Retina (tissue), 1 donor: ENCODE measurements around the gene COA5.

Source experiments
- DNase-seq: peaks from one replicate; pipeline ENCODE4 v3.0.0-alpha.2; 2016

COA5 gene

DNA sequence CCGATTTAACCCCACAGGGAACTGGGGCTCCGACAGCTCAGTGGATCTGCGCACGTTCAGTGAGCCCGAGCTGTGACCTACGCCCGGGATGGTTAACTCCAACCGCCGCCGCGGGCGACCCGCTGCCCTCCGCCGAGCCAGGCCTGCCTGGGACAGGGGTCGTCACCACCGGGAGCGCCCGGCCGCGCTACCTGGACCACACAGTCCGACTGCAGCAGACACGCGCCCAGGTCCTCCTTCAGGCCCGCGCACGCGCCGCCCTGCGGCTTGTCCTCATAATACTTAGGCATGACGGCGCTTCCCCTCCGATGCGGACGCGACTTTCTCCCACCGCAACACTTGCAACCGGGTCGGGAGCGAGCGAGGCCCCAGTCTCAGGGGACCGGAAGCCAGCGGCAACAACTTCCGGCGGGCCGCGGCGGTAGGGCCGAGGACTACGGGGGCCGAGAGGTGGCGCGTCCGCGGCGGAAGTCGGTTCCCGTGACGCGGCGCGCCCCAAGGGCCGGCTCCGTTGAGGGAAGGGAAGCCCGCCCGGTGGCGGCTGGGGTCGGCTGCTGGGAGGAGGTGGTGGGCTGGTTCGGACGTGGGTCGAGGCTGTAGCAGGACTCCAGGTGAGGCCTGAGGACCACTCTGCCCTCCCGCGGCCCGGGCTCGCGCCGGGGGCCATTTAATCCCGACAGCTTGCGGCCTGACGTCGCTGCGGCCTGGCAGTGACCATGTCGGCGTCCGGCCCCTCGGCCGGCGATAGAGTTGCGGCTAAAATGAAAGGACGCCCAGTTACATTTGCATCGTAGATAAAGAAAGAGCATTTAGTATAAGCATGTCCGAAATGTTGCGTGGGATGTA is at the start of gene COA5, which contains the start of gene UNC50:
TSS of gene COA5 (minus strand) at position 397 of the 846 bp plus-strand sequence. CDS start at position 290, 107 bp downstream.
TSS of gene UNC50 (plus strand) at position 474 of the 846 bp plus-strand sequence. CDS start 1,171 bp downstream, outside the sequence.
- peak; percentile 98 for DNase-seq

DNA sequence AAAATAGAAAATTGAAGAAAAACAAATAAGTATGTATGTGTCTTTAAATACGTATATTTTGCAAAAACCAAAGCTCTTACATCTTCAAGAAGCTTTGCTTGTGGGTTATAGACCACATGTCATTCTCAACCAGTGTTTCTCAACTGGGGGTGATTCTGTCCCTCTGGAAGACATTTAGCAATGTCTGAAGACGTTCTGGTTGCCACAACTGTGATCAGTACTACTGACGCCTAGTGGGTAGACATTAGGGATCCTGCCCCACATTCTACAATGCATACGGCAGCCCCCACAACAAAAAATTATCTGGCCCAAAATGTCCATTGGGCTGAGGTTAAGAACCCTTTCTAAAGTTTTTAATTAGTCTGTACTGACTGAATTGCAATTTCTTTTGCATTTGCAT is 48.5 kb upstream of the COA5 start:
- no peak for DNase-seq

DNA sequence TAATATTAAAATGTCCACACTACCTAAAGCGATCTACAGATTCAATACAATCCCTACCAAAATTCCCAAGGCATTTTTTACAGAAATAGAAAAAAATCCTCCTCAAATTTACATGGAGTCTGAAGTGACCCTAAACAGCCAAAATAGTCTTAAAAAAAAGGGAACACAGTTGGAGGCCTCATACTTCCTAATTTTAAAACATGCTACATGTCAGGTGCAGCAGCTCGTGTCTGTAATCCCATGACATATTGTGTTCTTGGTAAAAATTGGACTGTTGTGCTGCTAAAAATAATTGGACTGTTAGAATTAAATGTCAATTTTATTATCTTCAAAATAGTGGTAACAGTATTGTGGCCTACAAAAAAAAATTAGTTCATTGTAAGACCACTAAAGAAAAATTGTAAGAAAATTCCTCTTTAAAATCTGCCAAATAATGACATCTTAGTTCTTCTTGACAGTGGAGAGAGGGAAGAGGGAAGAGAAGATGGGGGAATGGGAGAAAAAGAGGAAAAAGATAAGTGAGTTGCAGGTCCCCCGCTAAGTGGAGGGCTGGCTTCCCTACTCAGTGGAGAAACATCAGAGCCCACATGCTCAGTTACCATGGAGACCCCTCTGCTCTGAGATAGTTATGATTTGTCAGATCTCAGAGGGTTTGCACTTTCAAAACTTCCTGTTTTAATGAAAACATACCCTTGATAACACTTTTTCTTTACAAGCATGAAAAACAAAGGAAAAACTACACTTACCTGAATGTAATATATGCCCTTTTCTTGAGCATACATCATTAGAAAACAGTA is 46.6 kb upstream of the COA5 start:
- DNase-seq: no peak

- no peak for DNase-seq
These were observed 42.7 kb upstream of the COA5 start for GRCh38 chr2:98650998-98651397.

DNA sequence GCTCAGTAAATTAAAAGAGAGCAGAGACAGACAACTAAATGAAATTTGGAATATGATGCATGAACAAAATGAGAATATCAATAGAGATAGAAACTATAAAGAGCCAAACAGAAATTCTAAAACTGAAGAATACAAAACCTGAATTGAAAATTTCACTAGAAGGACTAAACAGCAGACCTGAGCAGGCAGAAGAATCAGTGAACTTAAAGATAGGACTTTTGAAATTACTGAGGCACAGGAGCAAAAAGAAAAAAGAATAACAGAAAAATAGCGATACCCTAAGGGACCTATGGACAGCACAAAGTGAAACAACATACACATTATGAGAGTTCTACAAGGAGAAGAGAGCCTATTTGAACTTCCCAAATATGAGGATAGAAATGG is 41.7 kb upstream of the COA5 start:
- no peak for DNase-seq

DNA sequence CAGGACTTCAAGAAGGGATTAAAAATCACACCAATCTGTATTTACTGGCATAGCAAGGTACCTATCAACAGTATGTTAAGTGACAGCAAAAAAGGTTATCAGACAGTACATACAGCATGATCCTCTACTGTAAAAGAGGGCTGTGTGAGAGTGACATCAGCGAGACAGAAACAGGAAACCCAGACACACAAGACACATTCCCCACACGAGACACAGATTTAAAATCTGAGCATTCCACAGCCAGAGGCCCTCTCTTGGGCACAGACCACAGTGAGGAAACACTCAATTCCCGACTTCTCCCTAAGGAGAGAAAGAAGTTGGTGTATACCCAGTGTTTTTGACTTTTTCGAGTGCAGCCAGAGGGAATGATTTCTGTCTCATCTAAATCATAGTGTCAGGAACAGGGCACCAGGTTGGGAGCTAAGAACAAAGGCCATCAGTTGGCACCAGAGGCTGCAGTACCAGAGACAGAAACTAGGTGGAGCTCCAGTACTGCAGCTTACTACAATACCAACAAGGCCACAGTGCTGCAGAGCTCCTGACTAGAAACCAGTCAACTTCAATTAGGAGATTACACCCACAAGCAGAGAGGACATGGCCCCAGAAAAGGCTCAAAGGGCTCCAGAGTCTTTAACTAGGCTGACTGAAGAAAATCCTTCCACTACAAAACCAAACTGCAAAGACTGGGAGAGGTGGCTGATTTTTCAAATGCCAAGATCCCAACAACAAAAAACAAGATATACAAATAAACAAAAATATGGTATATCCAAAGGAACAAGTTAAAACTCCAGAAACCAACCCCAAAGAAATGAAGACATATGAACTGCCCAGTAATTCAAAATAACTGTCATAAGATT is 41.1 kb upstream of the COA5 start:
- DNase-seq: peak; percentile 93

GRCh38 chr2:98648451-98648850 is 40.1 kb upstream of the COA5 start:
- no peak for DNase-seq

GRCh38 chr2:98647636-98648035 is 39.3 kb upstream of the COA5 start:
- no peak for DNase-seq

DNA sequence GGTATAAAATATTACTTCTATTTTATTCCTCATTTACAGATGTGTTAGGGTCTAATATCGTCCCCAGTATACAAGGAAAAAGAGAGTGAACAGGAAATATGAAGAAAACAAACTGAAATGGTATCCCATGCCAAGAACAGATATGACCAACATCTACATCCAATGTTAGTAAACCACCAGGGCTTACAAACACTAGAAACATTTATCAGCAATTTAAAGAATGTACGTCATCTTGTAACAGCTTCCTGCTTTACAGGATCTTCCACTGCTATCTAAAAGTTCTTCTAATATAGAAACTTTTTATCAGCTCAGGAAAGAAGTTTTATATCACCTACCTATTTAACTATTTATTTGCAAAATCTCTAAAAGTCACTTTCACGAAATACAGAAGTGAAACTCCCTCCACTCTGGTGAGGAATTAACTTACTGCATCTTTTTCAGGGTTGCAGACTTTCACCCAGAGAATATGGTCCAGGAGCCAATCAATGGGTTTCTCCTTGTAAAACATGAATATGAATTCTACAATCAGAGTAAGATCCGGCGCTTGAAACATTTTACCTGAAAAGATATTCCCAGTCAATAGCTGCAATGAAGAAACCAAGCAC is 35.3 kb upstream of the COA5 start:
- DNase-seq: no peak

DNA sequence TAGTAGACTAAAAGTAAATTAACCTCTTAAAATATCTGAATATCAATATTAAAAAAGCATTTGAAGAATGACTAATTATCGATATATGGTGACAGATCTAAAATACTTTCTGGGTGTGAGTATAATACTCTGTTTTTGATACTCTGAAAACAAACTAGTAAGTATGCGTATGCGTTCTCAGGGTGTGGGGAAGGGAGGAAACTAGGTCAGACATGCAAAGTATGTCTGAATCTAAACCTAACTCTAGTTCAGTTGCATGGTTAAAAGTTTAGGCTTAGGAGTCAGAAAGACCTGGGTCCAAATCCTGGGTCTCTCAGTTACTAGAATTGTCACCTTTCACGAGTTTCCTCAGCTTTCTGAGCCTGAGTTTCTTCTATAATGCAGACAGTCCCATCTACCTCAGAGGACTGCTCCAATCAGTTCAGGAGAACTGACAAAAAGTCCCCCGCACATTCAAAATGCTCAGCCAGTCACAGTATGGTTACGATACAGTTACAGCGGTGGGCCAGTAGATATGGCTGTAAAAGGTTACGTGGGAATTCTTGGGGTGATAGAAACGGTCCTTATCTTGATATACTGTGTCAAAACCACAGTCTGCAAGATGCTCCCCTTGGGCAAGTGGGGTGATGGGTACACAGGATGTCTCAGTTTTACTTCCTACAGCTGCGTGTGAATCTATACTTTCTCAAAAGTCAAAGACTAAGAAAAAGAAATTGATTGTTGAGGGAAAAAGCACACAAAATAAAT is 29.3 kb upstream of the COA5 start:
- DNase-seq: no peak

DNA sequence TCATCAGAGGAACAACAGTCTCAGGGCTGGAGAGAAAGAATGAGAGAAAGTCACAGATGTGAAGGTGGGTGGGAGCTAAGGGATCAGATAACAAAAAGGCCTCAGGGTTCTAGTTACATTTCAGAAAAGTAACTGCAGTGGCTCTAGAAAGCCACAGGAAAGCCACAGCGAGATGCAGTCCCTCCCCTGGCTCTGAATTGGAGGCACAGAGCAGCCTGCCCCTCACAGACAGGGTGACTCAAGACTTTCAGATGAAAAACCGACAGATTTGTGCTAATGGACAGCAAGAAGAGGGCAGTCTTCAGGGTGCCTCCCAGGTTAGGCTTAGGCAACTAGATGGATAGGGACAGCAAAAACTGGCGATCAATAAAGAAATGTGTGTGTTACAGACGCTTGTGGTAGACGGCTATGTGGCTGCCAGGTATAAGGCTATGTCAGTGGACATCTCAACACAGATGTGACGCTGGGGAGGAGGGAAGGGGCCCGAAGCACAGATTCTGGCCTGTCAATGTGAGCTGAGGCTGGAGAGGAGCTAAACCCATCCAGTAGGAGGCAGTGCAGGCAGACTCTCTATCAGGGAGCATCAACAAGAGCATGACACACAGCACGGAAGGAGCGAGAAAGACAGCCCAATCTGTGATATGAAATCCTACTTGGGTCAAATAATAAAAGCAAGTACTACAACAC is 26.2 kb upstream of the COA5 start:
- DNase-seq: no peak

DNA sequence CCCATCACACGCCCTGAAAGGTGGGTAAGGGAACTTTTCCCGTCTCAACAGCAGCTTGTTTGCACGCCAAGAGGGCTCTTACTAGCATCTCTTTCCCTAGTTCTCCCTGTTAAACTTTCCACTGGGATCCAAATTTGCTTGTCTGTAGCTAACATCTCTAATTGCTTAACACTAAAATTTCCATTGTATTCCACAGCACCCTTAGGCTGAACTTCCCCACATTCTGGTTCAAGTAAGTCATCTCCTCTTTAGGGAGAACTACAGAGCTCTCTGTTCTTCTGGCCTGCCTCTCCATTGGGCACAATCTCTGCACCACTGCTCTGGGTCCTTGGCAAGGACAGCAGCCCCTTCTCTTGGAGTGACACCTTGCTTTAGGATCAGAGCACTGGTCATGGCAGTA is 24.0 kb upstream of the COA5 start:
- no peak for DNase-seq

GRCh38 chr2:98623657-98624056 is 15.3 kb upstream of the COA5 start:
- DNase-seq: no peak

GRCh38 chr2:98617149-98617548 is 8.8 kb upstream of the COA5 start:
- no peak for DNase-seq

- no peak for DNase-seq
These were observed 7.2 kb upstream of the COA5 start for GRCh38 chr2:98615481-98615880.

GRCh38 chr2:98614024-98614739 is 5.9 kb upstream of the COA5 start:
- DNase-seq: no peak

- DNase-seq: no peak
These were observed 771 bp upstream of the COA5 start for GRCh38 chr2:98608962-98609604.

DNA sequence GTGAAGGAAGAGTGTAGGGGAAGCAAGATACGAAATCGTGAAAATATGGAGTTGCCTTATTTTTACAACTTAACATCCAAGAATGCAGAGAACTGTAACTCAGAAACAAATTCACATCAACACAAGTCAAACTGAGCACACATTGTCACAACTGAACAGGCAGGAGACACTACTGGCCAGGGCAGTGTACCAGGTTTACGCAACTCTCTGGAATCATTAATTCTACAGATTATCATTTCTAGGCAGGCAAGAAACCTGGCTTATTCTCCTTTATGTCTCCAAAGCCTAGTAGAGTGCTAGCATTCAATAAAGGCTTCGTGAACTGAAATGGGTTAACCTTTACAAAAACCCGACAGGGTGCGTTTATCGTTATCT is 584 bp downstream of the COA5 start:
- DNase-seq: no peak

DNA sequence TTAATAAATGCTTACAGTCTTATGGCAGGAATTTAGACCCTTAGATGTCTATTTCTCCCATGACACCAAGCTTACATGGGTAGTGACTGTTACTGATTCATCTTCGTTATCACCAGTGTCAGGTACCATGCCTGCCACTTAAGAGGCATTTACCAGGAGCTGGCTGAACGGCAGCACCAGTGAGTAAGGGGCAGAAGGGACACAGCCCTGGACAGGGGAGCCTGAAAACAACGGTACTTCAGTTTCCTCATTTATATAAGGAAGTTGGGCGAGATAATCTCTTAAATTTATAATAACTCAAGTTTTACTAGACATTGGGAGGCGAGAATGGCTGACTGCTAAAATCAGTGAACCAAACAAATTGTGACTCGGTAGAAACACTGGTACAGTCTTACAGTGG is 1.2 kb downstream of the COA5 start:
- no peak for DNase-seq

DNA sequence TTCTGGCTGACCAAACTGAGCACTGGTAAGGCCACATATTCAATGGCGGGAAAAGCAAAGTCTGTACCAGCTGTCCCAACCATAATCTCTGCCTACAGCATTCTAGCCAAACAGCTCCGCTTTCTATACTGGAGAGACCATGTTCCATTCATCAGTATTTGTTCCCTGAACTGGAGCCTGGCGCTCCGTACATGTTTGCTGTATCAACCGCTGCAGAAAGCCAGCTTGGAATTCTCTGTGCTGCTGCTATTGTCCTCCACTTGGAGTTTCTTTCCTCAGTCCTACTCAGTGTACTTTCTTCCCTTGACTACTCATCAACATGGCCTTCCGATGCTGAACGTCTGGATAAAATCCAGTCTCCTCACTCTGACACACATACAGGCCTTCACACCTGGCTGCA is 1.9 kb downstream of the COA5 start:
- no peak for DNase-seq
